HG03064 (cell line): Measurements from ENCODE around the gene GGT5.
"Not testable (repeated sequence)": the region's sequence is repeated elsewhere in the genome, so short reads cannot be mapped to it uniquely, and the experiment has no call there.

Experiments
- ATAC-seq: cut with Tn5 transposase; IDR thresholded peaks from one replicate; pipeline ENCODE4 v1.9.1; 2021; ENCODE audit warnings: low read depth; ENCODE audit not compliant: unreplicated experiment

GGT5 gene

GRCh38 chr22:24263479-24263878 is 18.6 kb upstream of the GGT5 start:
- not testable (repeated sequence) for ATAC-seq

DNA sequence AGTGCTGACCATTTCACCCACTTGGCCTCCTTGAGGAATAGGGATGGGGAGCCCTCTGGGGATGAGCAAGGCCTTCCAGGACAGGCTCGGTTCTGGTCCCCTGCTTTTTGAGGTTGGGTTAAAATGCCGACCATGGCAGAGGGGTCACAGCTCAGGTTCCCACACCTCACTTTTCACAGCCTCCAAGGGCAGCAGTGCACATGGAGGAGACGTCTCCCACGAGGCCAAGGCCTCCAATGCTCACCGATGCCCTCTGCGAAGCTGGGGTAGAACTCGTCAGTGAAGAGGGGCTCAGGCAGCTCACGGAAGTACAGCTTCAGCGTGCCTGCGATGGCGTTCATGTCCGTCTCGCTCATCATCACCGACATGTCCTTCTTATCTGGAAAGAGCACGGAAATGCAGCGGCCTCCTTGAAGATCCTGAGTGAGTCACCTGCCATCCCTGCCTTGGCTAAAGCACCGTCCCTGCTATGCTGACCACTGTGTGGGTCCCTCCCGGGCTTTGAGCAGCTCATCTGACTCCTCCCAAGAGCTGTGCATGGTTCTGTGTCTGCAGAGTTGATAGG is 17.4 kb upstream of the GGT5 start:
- not testable (repeated sequence) for ATAC-seq

- not testable (repeated sequence) for ATAC-seq
Observed at GRCh38 chr22:24259459-24259858, 14.6 kb upstream of the GGT5 start.

GRCh38 chr22:24256736-24257135 is 11.9 kb upstream of the GGT5 start:
- not testable (repeated sequence) for ATAC-seq

DNA sequence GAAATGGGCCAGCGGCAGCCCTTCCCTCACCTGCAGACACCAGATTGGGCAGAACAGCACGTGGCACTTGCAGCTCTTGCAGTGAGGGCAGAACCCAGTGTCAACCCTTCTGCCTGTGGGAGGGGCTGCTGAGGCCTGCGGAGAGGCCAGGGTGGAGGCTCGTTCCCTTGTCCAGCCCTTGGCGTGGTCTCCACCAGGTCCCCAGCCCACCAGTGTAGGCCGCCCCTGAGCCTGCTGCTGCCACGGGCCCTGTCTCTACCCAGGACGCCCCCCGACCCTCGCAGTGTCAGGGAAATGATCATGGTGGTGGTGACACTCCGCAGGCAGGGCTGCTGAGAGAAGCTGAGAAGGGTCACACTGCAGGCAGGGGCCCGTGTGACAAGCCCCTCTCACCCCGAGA is 11.3 kb upstream of the GGT5 start:
- ATAC-seq, result not testable (repeated sequence)

GRCh38 chr22:24253126-24253525 is 8.2 kb upstream of the GGT5 start:
- ATAC-seq, result not testable (repeated sequence)

DNA sequence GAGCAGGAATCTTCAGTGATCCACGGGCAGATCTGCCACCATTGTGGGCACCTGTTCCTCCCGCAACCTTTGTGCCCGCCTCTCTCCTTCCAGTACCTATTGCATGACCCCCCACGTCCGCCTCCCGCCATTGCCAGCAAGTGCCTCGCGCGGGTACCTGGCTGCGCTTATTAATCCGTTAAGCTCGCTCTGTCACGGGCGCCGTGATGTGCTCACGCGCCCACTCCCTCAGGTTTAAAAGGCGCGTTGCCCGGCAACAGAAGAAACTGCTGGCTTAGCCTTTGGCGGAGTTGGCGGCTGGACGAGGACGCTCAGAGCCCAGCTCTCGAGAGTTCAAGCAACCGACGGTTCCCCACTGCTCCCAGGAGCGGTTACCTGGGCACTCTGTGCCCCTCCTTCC is 6.4 kb upstream of the GGT5 start:
- not testable (repeated sequence) for ATAC-seq

GRCh38 chr22:24249413-24249812 is 4.5 kb upstream of the GGT5 start:
- not testable (repeated sequence) for ATAC-seq

DNA sequence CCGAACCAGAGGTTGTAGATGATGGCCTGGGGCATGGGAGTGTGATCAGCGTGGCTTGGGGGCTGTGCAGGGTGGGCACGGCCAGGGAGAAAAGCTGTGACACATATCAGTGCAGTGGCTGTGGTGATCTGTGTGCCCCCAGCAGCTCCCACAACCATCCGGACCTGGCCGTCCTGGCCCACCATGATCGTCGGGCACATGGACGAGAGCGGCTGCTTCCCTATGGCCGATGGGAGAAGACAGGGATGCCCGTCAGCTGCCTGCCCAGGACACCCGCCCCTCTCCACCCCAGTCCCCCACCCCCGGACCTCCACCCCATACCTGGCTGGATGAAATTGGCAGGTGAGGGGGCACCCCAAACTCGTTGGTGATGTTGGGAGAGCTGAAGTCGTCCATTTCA is 3.7 kb upstream of the GGT5 start:
- not testable (repeated sequence) for ATAC-seq

DNA sequence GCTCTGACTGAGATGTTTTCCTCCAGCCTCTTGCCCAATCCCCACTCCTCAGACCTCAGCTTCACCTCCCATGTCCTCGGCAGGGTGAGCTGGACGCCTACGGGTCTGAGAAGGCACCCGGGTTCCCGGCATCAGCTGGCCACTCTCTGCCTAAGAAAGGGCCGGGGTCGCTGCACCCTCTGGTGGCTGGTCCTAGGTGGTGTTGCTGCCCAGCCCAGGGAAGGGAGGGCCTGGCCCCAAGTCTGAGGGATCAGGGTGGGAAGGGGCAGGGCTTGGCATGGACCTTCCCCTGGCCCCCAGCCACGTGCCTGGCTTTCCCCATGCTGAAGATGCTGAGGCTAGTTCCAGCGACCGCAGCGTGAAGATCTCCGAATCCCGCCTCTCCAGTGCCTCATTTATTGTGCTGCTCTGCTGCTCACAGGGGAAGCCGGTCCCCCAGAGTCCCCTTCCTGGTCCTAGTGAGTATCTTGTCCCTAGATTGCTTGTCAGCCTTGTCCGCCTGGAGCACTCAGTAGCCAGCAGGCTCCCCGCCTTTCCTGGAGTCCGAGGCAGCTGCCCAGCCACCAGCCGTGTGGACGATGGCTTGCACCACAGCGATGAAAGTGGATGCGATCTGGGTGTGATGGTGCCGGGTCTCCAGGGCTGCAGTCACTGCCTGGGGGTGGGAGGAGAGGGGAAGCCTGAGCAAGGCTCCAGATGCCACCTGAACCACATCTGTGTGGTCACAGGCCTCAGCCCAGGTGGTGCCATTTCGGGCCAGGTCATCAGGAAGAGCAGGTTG is 2.9 kb upstream of the GGT5 start:
- ATAC-seq, result no peak

DNA sequence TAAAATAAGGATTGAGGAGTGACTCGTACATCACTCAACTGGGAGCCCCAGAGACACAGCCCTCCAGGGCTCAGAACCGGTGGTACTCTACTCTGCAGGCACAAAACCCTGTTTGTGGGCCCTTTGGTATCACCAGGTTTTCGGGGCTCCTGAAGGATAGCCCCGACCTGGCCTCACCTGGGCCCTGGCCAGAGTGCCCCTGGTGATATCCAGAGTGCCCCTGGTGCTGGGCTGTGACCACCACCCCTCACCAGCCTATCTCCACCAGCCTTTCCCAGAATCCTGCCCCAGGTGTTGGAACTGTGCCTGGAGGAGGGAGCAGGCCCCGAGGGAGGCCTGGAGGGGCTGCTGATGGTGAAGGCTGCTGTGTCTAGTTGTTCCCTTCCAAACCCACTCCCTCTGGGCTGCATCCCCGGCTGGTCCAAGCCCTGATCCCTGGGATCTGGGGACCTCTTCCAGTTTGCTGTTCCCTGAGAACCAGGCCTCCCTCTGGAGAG is 2.2 kb upstream of the GGT5 start:
- ATAC-seq, result no peak

DNA sequence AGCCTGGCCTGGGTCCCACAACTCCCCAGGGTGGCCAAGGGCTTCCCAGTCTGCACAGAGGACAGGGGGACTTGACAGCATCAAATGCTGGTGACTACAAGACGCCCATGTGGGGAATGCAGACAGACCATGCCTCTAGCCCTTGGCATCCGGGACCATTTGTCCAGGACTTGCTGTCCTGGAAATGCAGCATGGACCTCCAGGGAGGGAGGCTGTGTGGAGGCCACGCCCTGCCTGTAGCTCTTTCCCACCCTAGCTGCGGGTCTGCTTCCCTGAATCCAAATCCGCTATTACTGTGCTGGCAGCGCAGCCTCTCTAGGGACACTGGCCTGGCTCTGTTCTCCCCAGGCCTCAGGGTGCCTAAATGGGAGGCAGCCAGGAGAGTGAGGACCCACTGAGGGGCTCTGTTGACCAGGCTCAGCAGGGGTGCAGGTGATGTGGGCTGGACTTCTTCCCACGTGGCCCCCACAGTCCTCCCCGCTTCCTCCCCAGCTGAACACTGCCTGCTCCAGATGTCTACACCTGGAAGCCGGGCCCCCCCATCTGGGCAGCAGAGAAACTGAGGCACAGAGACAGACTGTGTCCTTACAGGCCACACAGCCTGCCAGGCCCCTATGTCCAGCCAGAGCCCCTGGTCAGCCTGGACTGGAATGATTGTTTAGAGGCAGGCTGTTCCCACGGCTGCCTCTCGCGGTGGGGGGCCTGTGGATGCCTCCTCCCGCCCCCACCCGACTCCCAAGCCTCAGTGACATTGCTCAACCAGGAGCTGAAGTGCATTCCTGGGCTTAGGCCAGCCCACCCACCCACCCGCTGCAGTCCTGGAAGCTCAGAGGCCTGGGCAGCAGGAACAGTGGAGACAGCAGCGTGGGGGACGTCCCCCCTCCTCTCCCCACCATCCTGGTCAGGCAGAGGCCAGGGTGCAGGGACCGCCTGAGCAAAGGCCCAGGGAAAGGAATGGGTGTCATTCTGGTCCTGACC is 991 bp upstream of the GGT5 start:
- ATAC-seq, result not testable (repeated sequence)

- ATAC-seq, result no peak
Observed at GRCh38 chr22:24244144-24244787, 616 bp downstream of the GGT5 start.

GRCh38 chr22:24243417-24243816 is 1.5 kb downstream of the GGT5 start:
- not testable (repeated sequence) for ATAC-seq

GRCh38 chr22:24240985-24241692 is 3.7 kb downstream of the GGT5 start:
- ATAC-seq, result not testable (repeated sequence)

- ATAC-seq, result no peak
Observed at GRCh38 chr22:24240381-24240780, 4.5 kb downstream of the GGT5 start.

- not testable (repeated sequence) for ATAC-seq
Observed at GRCh38 chr22:24238101-24238694, 6.7 kb downstream of the GGT5 start.

GRCh38 chr22:24236656-24237055 is 8.2 kb downstream of the GGT5 start:
- no peak for ATAC-seq

- ATAC-seq, result no peak
Observed at GRCh38 chr22:24235315-24235714, 9.6 kb downstream of the GGT5 start.
